Measurements from ENCODE around the gene SSH2.

DNA sequence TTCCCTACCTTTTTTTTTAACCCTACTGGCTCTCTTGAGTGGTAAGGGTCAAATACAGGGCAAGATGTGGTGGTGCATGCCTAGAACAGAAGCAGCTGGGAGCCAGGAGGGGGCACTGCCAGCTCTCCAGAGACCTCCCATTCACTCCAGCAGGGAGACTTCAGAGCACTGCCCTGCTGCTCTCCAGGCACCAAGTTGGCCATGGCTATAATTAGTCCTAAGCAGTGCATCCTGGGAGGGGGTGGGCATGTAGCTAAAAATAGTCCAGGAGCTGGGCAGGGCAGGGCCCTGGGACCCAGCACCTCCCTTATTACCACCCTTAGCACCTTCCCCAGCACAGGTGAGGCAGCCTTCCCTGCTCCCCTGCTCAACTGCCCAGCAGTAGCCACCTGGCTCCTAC lies 310.8 kb downstream of the SSH2 start:
- TF ChIP-seq, protein P1, sequence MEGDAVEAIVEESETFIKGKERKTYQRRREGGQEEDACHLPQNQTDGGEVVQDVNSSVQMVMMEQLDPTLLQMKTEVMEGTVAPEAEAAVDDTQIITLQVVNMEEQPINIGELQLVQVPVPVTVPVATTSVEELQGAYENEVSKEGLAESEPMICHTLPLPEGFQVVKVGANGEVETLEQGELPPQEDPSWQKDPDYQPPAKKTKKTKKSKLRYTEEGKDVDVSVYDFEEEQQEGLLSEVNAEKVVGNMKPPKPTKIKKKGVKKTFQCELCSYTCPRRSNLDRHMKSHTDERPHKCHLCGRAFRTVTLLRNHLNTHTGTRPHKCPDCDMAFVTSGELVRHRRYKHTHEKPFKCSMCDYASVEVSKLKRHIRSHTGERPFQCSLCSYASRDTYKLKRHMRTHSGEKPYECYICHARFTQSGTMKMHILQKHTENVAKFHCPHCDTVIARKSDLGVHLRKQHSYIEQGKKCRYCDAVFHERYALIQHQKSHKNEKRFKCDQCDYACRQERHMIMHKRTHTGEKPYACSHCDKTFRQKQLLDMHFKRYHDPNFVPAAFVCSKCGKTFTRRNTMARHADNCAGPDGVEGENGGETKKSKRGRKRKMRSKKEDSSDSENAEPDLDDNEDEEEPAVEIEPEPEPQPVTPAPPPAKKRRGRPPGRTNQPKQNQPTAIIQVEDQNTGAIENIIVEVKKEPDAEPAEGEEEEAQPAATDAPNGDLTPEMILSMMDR (IDR thresholded peaks at IDR 0.05), result no peak
- no peak for TF ChIP-seq POLR2AphosphoS5 (IDR thresholded peaks at IDR 0.05; ENCODE audit: insufficient read depth in 1 of 2, low read depth in 1 of 2)
